ENCODE data around the gene COX19. TPM values are rescaled to one million over a fixed set of nuclear protein-coding genes. Genes with fewer than 3 reads are reported as not detected.

Gene COX19
- total and polyA plus RNA-seq, 2 donors (not counting 1 experiment from before 2014, with no cell fraction given): 14.7 to 38.3 TPM

- WGBS (ENCODE audit: insufficient coverage): 86% methylated on average over 18 of the region's 21 CpGs
- H3K9ac ChIP-seq (ENCODE audit: low read length): no peak overlapping the region
- H3K79me2 ChIP-seq (ENCODE audit: control insufficient read depth, insufficient read depth, low read length): no peaks in the 10 kb centered on the region
- intact Hi-C loops (cut with micrococcal nuclease): no loop called here
- ChIA-PET POLR2A (no interaction called here), CTCF (no interaction called here)
- no peaks in the 10 kb centered on the region for H3K9me3 ChIP-seq (ENCODE audit: control extremely low read depth in 1 of 3, control insufficient read depth in 2 of 3, insufficient read depth in 1 of 3, low read length in 2 of 3)
- H4K20me1 ChIP-seq (ENCODE audit: control insufficient read depth, insufficient read depth, low read length, poor library complexity, severe bottlenecking): no peaks in the 10 kb centered on the region
- no peak overlapping the region for H2AFZ ChIP-seq (ENCODE audit: insufficient read depth, low read depth, low read length, poor library complexity, severe bottlenecking)
- H3K36me3 ChIP-seq (replicated peaks in 1 of 2; ENCODE audit: control extremely low read depth in 1 of 2, control insufficient read depth in 1 of 2, extremely low read depth in 1 of 2, insufficient read depth in 2 of 2, low read length in 1 of 2): no peaks in the 10 kb centered on the region
- no peak overlapping the region for H3K4me3 Mint-ChIP-seq
- peak overlapping the region; percentile 71 for H3K27ac Mint-ChIP-seq
- no peak overlapping the region for H3K4me2 ChIP-seq (replicated peaks; ENCODE audit: low read depth, low read length, poor library complexity, severe bottlenecking)
- H3K27me3 Mint-ChIP-seq: peaks cover 3% of the 10 kb centered on the region
- no peaks in the 10 kb centered on the region for H3K27me3 ChIP-seq (replicated peaks in 1 of 4; ENCODE audit: control extremely low read depth in 1 of 4, control insufficient read depth in 3 of 4, insufficient read depth in 4 of 4, low read length in 3 of 4)
- H3K4me1 ChIP-seq (ENCODE audit: control insufficient read depth in 2 of 2, insufficient read depth in 2 of 2, low read length in 2 of 2): peaks cover 29 to 52% of the 10 kb centered on the region in 2 donors
- H3K4me1 Mint-ChIP-seq: peaks cover 37% of the 10 kb centered on the region
- H3K9me3 Mint-ChIP-seq (ENCODE audit: insufficient read depth): no peaks in the 10 kb centered on the region
- H3K27ac ChIP-seq (ENCODE audit: low read length in 2 of 2): no peak overlapping the region
- ATAC-seq (ENCODE audit: low read depth): no peak
- no peak for TF ChIP-seq EZH2 (IDR thresholded peaks at IDR 0.05; ENCODE audit: borderline replicate concordance, insufficient read depth, low read depth, low read length, poor library complexity, severe bottlenecking)
- TF ChIP-seq CTCF (IDR thresholded peaks at IDR 0.05): no peak
- H3K4me3 ChIP-seq (ENCODE audit: control extremely low read depth in 1 of 5, extremely low read depth in 1 of 5, insufficient read depth in 1 of 5, low read depth in 2 of 5, low read length in 4 of 5): no peak overlapping the region
- no peak for DNase-seq
Observed at GRCh38 chr7:927031-927671, 48.2 kb downstream of the COX19 start.

- intact Hi-C loops (cut with micrococcal nuclease): no loop called here
- no peak overlapping the region for H3K4me3 Mint-ChIP-seq
- ChIA-PET CTCF (no interaction called here), POLR2A (no interaction called here)
- no peak overlapping the region for H3K9ac ChIP-seq (ENCODE audit: low read length)
- TF ChIP-seq CTCF (IDR thresholded peaks at IDR 0.05): no peak
- no peak for TF ChIP-seq EZH2 (IDR thresholded peaks at IDR 0.05; ENCODE audit: borderline replicate concordance, insufficient read depth, low read depth, low read length, poor library complexity, severe bottlenecking)
- H3K36me3 ChIP-seq (replicated peaks in 1 of 2; ENCODE audit: control extremely low read depth in 1 of 2, control insufficient read depth in 1 of 2, extremely low read depth in 1 of 2, insufficient read depth in 2 of 2, low read length in 1 of 2): no peaks in the 10 kb centered on the region
- no peaks in the 10 kb centered on the region for H4K20me1 ChIP-seq (ENCODE audit: control insufficient read depth, insufficient read depth, low read length, poor library complexity, severe bottlenecking)
- H3K27ac ChIP-seq (ENCODE audit: low read length in 2 of 2): no peak overlapping the region
- H3K4me3 ChIP-seq (ENCODE audit: control extremely low read depth in 1 of 5, extremely low read depth in 1 of 5, insufficient read depth in 1 of 5, low read depth in 2 of 5, low read length in 4 of 5): no peak overlapping the region
- no peaks in the 10 kb centered on the region for H3K27me3 ChIP-seq (replicated peaks in 1 of 4; ENCODE audit: control extremely low read depth in 1 of 4, control insufficient read depth in 3 of 4, insufficient read depth in 4 of 4, low read length in 3 of 4)
- no peaks in the 10 kb centered on the region for H3K9me3 ChIP-seq (ENCODE audit: control extremely low read depth in 1 of 3, control insufficient read depth in 2 of 3, insufficient read depth in 1 of 3, low read length in 2 of 3)
- no peaks in the 10 kb centered on the region for H3K79me2 ChIP-seq (ENCODE audit: control insufficient read depth, insufficient read depth, low read length)
- 90% methylated on average over 36 of the region's 47 CpGs for WGBS (ENCODE audit: insufficient coverage)
- DNase-seq: no peak
- ATAC-seq (ENCODE audit: low read depth): no peak
- peaks cover 41% of the 10 kb centered on the region for H3K4me1 Mint-ChIP-seq
- no peak overlapping the region for H2AFZ ChIP-seq (ENCODE audit: insufficient read depth, low read depth, low read length, poor library complexity, severe bottlenecking)
- H3K4me1 ChIP-seq (ENCODE audit: control insufficient read depth in 2 of 2, insufficient read depth in 2 of 2, low read length in 2 of 2): peaks cover 34 to 60% of the 10 kb centered on the region in 2 donors
- H3K27me3 Mint-ChIP-seq: peaks cover 3% of the 10 kb centered on the region
- H3K27ac Mint-ChIP-seq: peak overlapping the region; percentile 46
- H3K9me3 Mint-ChIP-seq (ENCODE audit: insufficient read depth): no peaks in the 10 kb centered on the region
- no peak overlapping the region for H3K4me2 ChIP-seq (replicated peaks; ENCODE audit: low read depth, low read length, poor library complexity, severe bottlenecking)
Observed at GRCh38 chr7:926061-927030, 49.0 kb downstream of the COX19 start.

Data from B cell (primary cell).